Suprapubic skin (tissue), 4 donors: ENCODE data around the gene TBC1D22A. TPM values are rescaled to one million over a fixed set of nuclear protein-coding genes. Genes with fewer than 3 reads are reported as not detected.
A peak's percentile ranks its signal among the peaks of the same experiment; 100 is the strongest.

Experiments used
- DNase-seq, 2 donors: peaks; one replicate each; pipeline ENCODE4 v3.0.0-alpha.2; 2019; ENCODE audit warnings: low spot score in 2 of 2
- H3K27ac ChIP-seq: fragments of 200-600 bp; sonication (generic); one replicate; pipeline ENCODE4 v1.5.1; 2019
- H3K27me3 ChIP-seq: fragments of 200-600 bp; sonication (generic); one replicate; pipeline ENCODE4 v1.5.1; 2019
- H3K36me3 ChIP-seq: fragments of 200-600 bp; sonication (generic); one replicate; pipeline ENCODE4 v1.5.1; 2019
- H3K4me1 ChIP-seq: fragments of 200-600 bp; sonication (generic); one replicate; pipeline ENCODE4 v1.5.1; 2019
- H3K4me3 ChIP-seq: fragments of 200-600 bp; sonication (generic); one replicate; pipeline ENCODE4 v1.5.1; 2019; ENCODE audit warnings: mild to moderate bottlenecking
- H3K9me3 ChIP-seq: fragments of 200-600 bp; sonication (generic); one replicate; pipeline ENCODE4 v1.5.1; 2019
- CTCF ChIP-seq, 2 donors: fragments of 200-600 bp in 1 of 2; fragments of 450-650 bp in 1 of 2; sonication (generic) in 1 of 2; IDR thresholded peaks; one replicate each; pipeline ENCODE4 v1.5.1; 2016 to 2019; ENCODE audit warnings: antibody characterized with exemption in 2 of 2, mild to moderate bottlenecking in 1 of 2, moderate library complexity in 1 of 2
- EP300 ChIP-seq: sonication (generic); formaldehyde crosslinking; IDR thresholded peaks from one replicate; pipeline ENCODE4 v1.6.1; 2017; ENCODE audit warnings: antibody characterized with exemption
- POLR2A ChIP-seq, 2 donors: fragments of 450-650 bp; IDR thresholded peaks; one replicate each; pipeline ENCODE4 v1.6.1; 2017; ENCODE audit warnings: antibody characterized with exemption in 2 of 2, mild to moderate bottlenecking in 2 of 2, moderate library complexity in 2 of 2
- POLR2AphosphoS5 ChIP-seq, 3 donors: sonication (generic); formaldehyde crosslinking; IDR thresholded peaks; one replicate each; pipeline ENCODE4 v1.6.1; 2017; ENCODE audit warnings: antibody characterized with exemption in 3 of 3
- WGBS: methylation state at CpG from one replicate; pipeline ENCODE4 v1.1.5; 2018; 5-methylcytosine and 5-hydroxymethylcytosine counted together
- total RNA-seq, 4 donors: library from RNA; depleted of rRNA; stranded (reverse); fragments of >200 nt; gene quantifications; one replicate each; pipeline ENCODE4 v1.1.0, GENCODE V29; 2016

The TBC1D22A gene
- total RNA-seq, 4 donors from 2014 or later: 24.8 to 43.2 (median 35.4) TPM

DNA sequence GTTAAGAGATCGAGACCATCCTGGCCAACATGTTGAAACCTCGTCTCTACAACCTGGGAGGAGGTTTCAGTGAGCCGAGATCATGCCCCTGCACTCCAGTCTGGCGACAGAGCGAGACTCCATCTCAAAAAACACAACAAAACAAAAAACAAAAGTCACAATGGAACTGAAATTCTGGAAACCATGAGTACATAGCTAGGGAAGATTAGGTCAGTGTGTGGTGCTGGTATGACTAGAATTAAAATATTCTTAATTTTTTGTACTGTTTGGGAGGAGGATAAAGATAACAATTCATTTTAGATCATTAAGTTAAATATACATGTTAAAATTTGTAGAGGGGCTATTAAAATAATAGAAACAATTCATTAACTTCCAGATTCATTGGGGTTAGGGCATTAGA lies 344.4 kb downstream of the TBC1D22A start:
- peaks cover 6% of the 10 kb centered on the region for H3K36me3 ChIP-seq
- H3K4me3 ChIP-seq: no peak overlapping the region
- WGBS: 94% methylated on average over 5 of the region's 5 CpGs
- H3K4me1 ChIP-seq: no peaks in the 10 kb centered on the region
- no peak for DNase-seq
- H3K27me3 ChIP-seq: no peaks in the 10 kb centered on the region
- TF ChIP-seq POLR2A (IDR thresholded peaks at IDR 0.05) (no peak), CTCF (IDR thresholded peaks at IDR 0.05) (no peak), EP300 (no peak), POLR2AphosphoS5 (IDR thresholded peaks at IDR 0.05) (no peak)
- H3K27ac ChIP-seq: no peak overlapping the region
- H3K9me3 ChIP-seq: no peaks in the 10 kb centered on the region

DNA sequence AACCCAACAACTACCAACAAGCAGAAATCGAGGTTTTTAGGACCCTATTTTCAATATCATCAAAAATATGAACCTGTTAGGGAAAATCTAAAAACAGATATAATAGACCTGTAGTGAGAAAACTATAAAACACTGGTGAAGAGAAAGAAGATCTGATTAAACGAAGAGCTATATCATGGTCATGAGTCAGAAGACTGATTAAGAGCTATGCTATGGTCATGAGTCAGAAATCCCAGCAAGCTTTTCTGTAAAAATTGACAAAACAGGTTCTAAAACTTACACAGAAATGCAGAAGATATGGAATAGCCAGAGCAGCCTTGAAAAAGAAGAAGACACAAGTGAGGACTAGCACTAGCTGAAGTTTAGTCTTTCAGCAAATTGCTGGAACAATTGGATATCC lies 345.0 kb downstream of the TBC1D22A start:
- H3K4me3 ChIP-seq: no peak overlapping the region
- no peak for TF ChIP-seq POLR2AphosphoS5 (IDR thresholded peaks at IDR 0.05)
- TF ChIP-seq CTCF (IDR thresholded peaks at IDR 0.05): no peak
- no peak for TF ChIP-seq EP300
- TF ChIP-seq POLR2A (IDR thresholded peaks at IDR 0.05): no peak
- H3K9me3 ChIP-seq: no peaks in the 10 kb centered on the region
- DNase-seq: no peak
- WGBS: 72% methylated on average over 2 of the region's 2 CpGs
- peaks cover 11% of the 10 kb centered on the region for H3K36me3 ChIP-seq
- no peaks in the 10 kb centered on the region for H3K4me1 ChIP-seq
- H3K27me3 ChIP-seq: no peaks in the 10 kb centered on the region
- H3K27ac ChIP-seq: no peak overlapping the region

- Histone ChIP-seq H3K4me3 (no peak overlapping the region), H3K27ac (no peak overlapping the region), H3K36me3 (peaks cover 20% of the 10 kb centered on the region), H3K27me3 (no peaks in the 10 kb centered on the region), H3K4me1 (peaks cover 3% of the 10 kb centered on the region), H3K9me3 (no peaks in the 10 kb centered on the region)
- peak in 1 of 2 donors; percentile 53 for DNase-seq
- TF ChIP-seq EP300 (no peak), CTCF (IDR thresholded peaks at IDR 0.05) (no peak), POLR2AphosphoS5 (IDR thresholded peaks at IDR 0.05) (no peak), POLR2A (IDR thresholded peaks at IDR 0.05) (no peak)
- WGBS: 88% methylated on average over 18 of the region's 18 CpGs
Measured at GRCh38 chr22:47110817-47111443, 348.5 kb downstream of the TBC1D22A start.

GRCh38 chr22:47111626-47112581 lies 349.5 kb downstream of the TBC1D22A start:
- no peak for DNase-seq
- TF ChIP-seq EP300: no peak
- no peak for TF ChIP-seq POLR2AphosphoS5 (IDR thresholded peaks at IDR 0.05)
- no peak for TF ChIP-seq POLR2A (IDR thresholded peaks at IDR 0.05)
- no peak for TF ChIP-seq CTCF (IDR thresholded peaks at IDR 0.05)
- H3K36me3 ChIP-seq: peaks cover 24% of the 10 kb centered on the region
- no peak overlapping the region for H3K27ac ChIP-seq
- H3K4me1 ChIP-seq: peaks cover 3% of the 10 kb centered on the region
- WGBS: 97% methylated on average over 21 of the region's 29 CpGs
- no peaks in the 10 kb centered on the region for H3K9me3 ChIP-seq
- H3K4me3 ChIP-seq: no peak overlapping the region
- no peaks in the 10 kb centered on the region for H3K27me3 ChIP-seq

- Histone ChIP-seq H3K4me3 (no peak overlapping the region), H3K27ac (no peak overlapping the region), H3K27me3 (no peaks in the 10 kb centered on the region), H3K36me3 (peaks cover 24% of the 10 kb centered on the region), H3K4me1 (peaks cover 3% of the 10 kb centered on the region), H3K9me3 (no peaks in the 10 kb centered on the region)
- TF ChIP-seq CTCF (IDR thresholded peaks at IDR 0.05) (no peak), POLR2A (IDR thresholded peaks at IDR 0.05) (no peak), EP300 (no peak), POLR2AphosphoS5 (IDR thresholded peaks at IDR 0.05) (no peak)
- DNase-seq: no peak
- 100% methylated on average over 8 of the region's 13 CpGs for WGBS
Measured at GRCh38 chr22:47112582-47112965, 350.1 kb downstream of the TBC1D22A start.
